CD14-positive monocyte (primary cell): ENCODE results near the gene SHBG. TPM values are rescaled to one million over a fixed set of nuclear protein-coding genes. Genes with fewer than 3 reads are reported as not detected.

Experiments
- DNase-seq, 3 donors: peaks; one replicate each; pipeline ENCODE4 v3.0.0-alpha.2; 2011 to 2022
- H2AFZ ChIP-seq: 2 replicates; pipeline ENCODE4 v1.6.0; 2012; ENCODE audit warnings: mild to moderate bottlenecking, low read depth, low read length, inconsistent platforms; ENCODE audit not compliant: insufficient read depth, poor library complexity, severe bottlenecking
- H3K27ac ChIP-seq, 2 donors: 1 replicate in 1 of 2; 2 replicates in 1 of 2; pipeline ENCODE4 v1.5.1; 2012 to 2013; ENCODE audit warnings: low read length in 2 of 2, control low read depth in 1 of 2, inconsistent platforms in 1 of 2, low read depth in 1 of 2, mild to moderate bottlenecking in 1 of 2
- H3K27me3 ChIP-seq, 2 donors: one replicate each; pipeline versions ENCODE4 v1.6.0 to v1.6.1; 2011 to 2013; ENCODE audit warnings: low read length in 2 of 2; ENCODE audit not compliant: control insufficient read depth in 2 of 2, insufficient read depth in 2 of 2
- H3K36me3 ChIP-seq, 2 donors: replicated peaks in 1 of 2; 1 replicate in 1 of 2; 2 replicates in 1 of 2; pipeline versions ENCODE4 v1.5.1 to v1.6.1; 2012 to 2013; ENCODE audit warnings: low read length in 2 of 2, control low read depth in 1 of 2, inconsistent platforms in 1 of 2, mild to moderate bottlenecking in 1 of 2; ENCODE audit not compliant: insufficient read depth in 2 of 2, control insufficient read depth in 1 of 2
- H3K4me1 ChIP-seq, 2 donors: 1 replicate in 1 of 2; 2 replicates in 1 of 2; pipeline versions ENCODE4 v1.5.1 to v1.6.1; 2012 to 2013; ENCODE audit warnings: low read length in 2 of 2, control low read depth in 1 of 2, inconsistent platforms in 1 of 2, mild to moderate bottlenecking in 1 of 2, moderate library complexity in 1 of 2; ENCODE audit not compliant: insufficient read depth in 2 of 2, control insufficient read depth in 1 of 2
- H3K4me2 ChIP-seq: replicated peaks from 2 replicates; pipeline ENCODE3; 2012; ENCODE audit warnings: low read length, moderate library complexity, mild to moderate bottlenecking; ENCODE audit not compliant: poor library complexity, severe bottlenecking; ENCODE audit errors: extremely low read depth
- H3K4me3 ChIP-seq, 3 experiments: fragments of 200-600 bp in 1 of 3; sonication (generic) in 1 of 3; replicated peaks in 1 of 3; 1 replicate in 2 of 3; 2 replicates in 1 of 3; pipeline ENCODE4 v1.5.1; 2011 to 2013; ENCODE audit warnings: low read length in 3 of 3, mild to moderate bottlenecking in 3 of 3, control low read depth in 2 of 3, low read depth in 2 of 3, inconsistent platforms in 1 of 3, moderate library complexity in 1 of 3
- H3K79me2 ChIP-seq: 2 replicates; pipeline ENCODE4 v1.6.0; 2012; ENCODE audit warnings: mild to moderate bottlenecking, control low read depth, inconsistent platforms, low read length, moderate library complexity; ENCODE audit not compliant: insufficient read depth
- H3K9ac ChIP-seq: 2 replicates; pipeline ENCODE4 v1.6.0; 2017; ENCODE audit warnings: low read length, mild to moderate bottlenecking; ENCODE audit not compliant: insufficient read depth, poor library complexity, severe bottlenecking
- H3K9me3 ChIP-seq, 2 donors: replicated peaks in 1 of 2; 1 replicate in 1 of 2; 2 replicates in 1 of 2; pipeline versions ENCODE4 v1.5.1 to v1.6.1; 2012 to 2013; ENCODE audit warnings: low read length in 2 of 2, control low read depth in 1 of 2; ENCODE audit not compliant: control insufficient read depth in 1 of 2, insufficient read depth in 1 of 2
- H4K20me1 ChIP-seq: 2 replicates; pipeline ENCODE4 v1.6.0; 2012; ENCODE audit warnings: mild to moderate bottlenecking, low read length, control low read depth, moderate library complexity; ENCODE audit not compliant: insufficient read depth
- H3K27ac Mint-ChIP-seq, 7 donors: one replicate each; pipeline ENCODE4 v1.8.0; 2020; ENCODE audit warnings: mild to moderate bottlenecking in 7 of 7, mixed read lengths in 7 of 7, moderate library complexity in 6 of 7, inconsistent platforms in 2 of 7
- H3K27me3 Mint-ChIP-seq, 3 donors: one replicate each; pipeline ENCODE4 v1.8.0; 2021 to 2022; ENCODE audit warnings: low read depth in 3 of 3, mild to moderate bottlenecking in 3 of 3, mixed read lengths in 3 of 3, moderate library complexity in 3 of 3, inconsistent platforms in 1 of 3
- H3K36me3 Mint-ChIP-seq, 2 donors: one replicate each; pipeline ENCODE4 v1.8.0; 2020; ENCODE audit warnings: mixed read lengths in 2 of 2, inconsistent platforms in 1 of 2, mild to moderate bottlenecking in 1 of 2
- H3K4me1 Mint-ChIP-seq: one replicate; pipeline ENCODE4 v1.8.0; 2020; ENCODE audit warnings: mild to moderate bottlenecking, mixed read lengths
- H3K4me3 Mint-ChIP-seq, 2 donors: one replicate each; pipeline ENCODE4 v1.8.0; 2020; ENCODE audit warnings: mild to moderate bottlenecking in 2 of 2, mixed read lengths in 2 of 2, moderate library complexity in 1 of 2
- H3K9me3 Mint-ChIP-seq, 7 donors: one replicate each; pipeline ENCODE4 v1.8.0; 2020 to 2022; ENCODE audit warnings: mixed read lengths in 7 of 7, mild to moderate bottlenecking in 6 of 7, moderate library complexity in 6 of 7, inconsistent platforms in 2 of 7
- CTCF ChIP-seq: fragments of 200-600 bp; IDR thresholded peaks from one replicate; pipeline ENCODE4 v1.8.0; 2022; ENCODE audit warnings: antibody characterized with exemption, mild to moderate bottlenecking
- WGBS: methylation state at CpG from one replicate; pipeline ENCODE4 v1.1.5; 2013; ENCODE audit warnings: missing lambda C conversion rate; ENCODE audit not compliant: insufficient coverage; 5-methylcytosine and 5-hydroxymethylcytosine counted together
- intact Hi-C, 2 donors: fragments of 100-400 bp; cut with micrococcal nuclease; formaldehyde crosslinking; loops; one replicate each; pipeline versions ENCODE4 v1.15.0 to v1.15.1; 2023
- polyA plus RNA-seq, 3 donors: library from polyadenylated mRNA; depleted of rRNA in 1 of 3; unstranded in 2 of 3; stranded (reverse) in 1 of 3; fragments of 300-500 nt in 2 of 3; fragments of >200 nt in 1 of 3; fragmentation: Illumina TruSeq in 2 of 3; gene quantifications; 1 replicate in 2 of 3; 2 replicates in 1 of 3; pipeline ENCODE4 v1.2.3, GENCODE V29; 2012 to 2021

Gene SHBG
- polyA plus RNA-seq, 3 donors: 0.43 TPM; not detected in 1

GRCh38 chr17:7667656-7668406 is 37.9 kb downstream of the SHBG start:
- Histone ChIP-seq H3K27ac (no peak overlapping the region), H3K36me3 (peaks cover 51 to 69% of the 10 kb centered on the region in 2 donors), H3K4me2 (no peak overlapping the region), H3K4me1 (no peaks in the 10 kb centered on the region), H3K79me2 (no peaks in the 10 kb centered on the region), H4K20me1 (no peaks in the 10 kb centered on the region), H3K4me3 (no peak overlapping the region), H3K9ac (no peak overlapping the region), H3K27me3 (no peaks in the 10 kb centered on the region), H3K9me3 (no peaks in the 10 kb centered on the region), H2AFZ (no peak overlapping the region)
- no peak for TF ChIP-seq CTCF
- no CpG with 5 or more reads among the region's 10 CpGs for WGBS
- Mint-ChIP-seq H3K4me3 (no peak overlapping the region), H3K27me3 (peaks cover 0 to 1% (median 0%) of the 10 kb centered on the region in 3 donors), H3K27ac (no peak overlapping the region), H3K36me3 (peaks cover 50 to 72% of the 10 kb centered on the region in 2 donors), H3K9me3 (peaks cover 0 to 2% (median 0%) of the 10 kb centered on the region in 7 donors), H3K4me1 (no peaks in the 10 kb centered on the region)
- intact Hi-C loops: no loop called here
- no peak for DNase-seq

DNA sequence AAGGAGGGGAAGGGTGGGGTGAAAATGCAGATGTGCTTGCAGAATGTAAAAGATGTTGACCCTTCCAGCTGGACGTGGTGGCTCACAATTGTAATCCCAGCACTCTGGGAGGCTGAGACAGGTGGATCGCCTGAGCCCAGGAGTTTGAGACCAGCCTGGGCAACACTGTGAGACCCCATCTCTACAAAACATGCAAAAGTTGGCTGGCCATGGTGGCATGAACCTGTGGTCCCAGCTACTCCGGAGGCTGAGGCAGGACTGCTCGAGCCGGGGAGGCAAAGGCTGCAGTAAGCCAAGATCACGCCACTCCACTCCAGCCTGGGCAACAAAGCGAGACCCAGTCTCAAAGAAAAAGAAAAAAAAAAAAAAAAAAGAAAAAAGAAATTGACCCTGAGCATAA is 38.5 kb downstream of the SHBG start:
- Mint-ChIP-seq H3K4me3 (no peak overlapping the region), H3K4me1 (no peaks in the 10 kb centered on the region), H3K9me3 (peaks cover 2 to 5% (median 3%) of the 10 kb centered on the region in 7 donors), H3K27me3 (peaks cover 0 to 1% (median 0%) of the 10 kb centered on the region in 3 donors), H3K27ac (no peak overlapping the region), H3K36me3 (peaks cover 55 to 78% of the 10 kb centered on the region in 2 donors)
- Histone ChIP-seq H4K20me1 (no peaks in the 10 kb centered on the region), H3K9me3 (peaks cover 3% of the 10 kb centered on the region in 2 donors), H3K27ac (no peak overlapping the region), H2AFZ (no peak overlapping the region), H3K36me3 (peaks cover 58 to 76% of the 10 kb centered on the region in 2 donors), H3K27me3 (no peaks in the 10 kb centered on the region), H3K9ac (no peak overlapping the region), H3K4me2 (no peak overlapping the region), H3K4me3 (no peak overlapping the region), H3K4me1 (no peaks in the 10 kb centered on the region), H3K79me2 (no peaks in the 10 kb centered on the region)
- intact Hi-C loops: no loop called here
- 90% methylated on average over 2 of the region's 7 CpGs for WGBS
- no peak for TF ChIP-seq CTCF
- no peak for DNase-seq
